GM21825 (cell line): Measurements from ENCODE around the gene PHLDB2.

Experiments used
- ATAC-seq: cut with Tn5 transposase; IDR thresholded peaks from one replicate; pipeline ENCODE4 v1.9.1; 2021; ENCODE audit warnings: mild to moderate bottlenecking, moderate library complexity; ENCODE audit not compliant: unreplicated experiment

PHLDB2 gene

DNA sequence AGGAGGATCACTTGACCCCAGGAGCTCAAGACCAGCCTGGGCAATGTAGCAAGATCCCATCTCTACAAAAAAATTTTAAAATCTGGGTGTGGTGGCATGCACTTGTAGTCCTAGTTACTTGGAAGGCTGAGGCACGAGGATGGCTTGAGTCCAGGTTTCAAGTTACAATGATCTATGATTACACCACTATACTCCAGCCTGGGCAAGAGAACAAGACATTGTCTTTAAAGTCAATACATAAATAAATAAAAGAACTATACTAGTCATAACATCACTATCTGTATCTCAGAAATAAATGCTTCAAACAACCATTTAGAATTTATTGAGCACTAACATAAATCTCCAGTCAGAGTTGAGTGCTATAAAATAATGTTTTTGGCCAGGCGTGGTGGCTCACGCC, 8.5 kb upstream of the PHLDB2 start:
- no peak for ATAC-seq

GRCh38 chr3:111851511-111851954, 7.5 kb upstream of the PHLDB2 start:
- no peak for ATAC-seq

GRCh38 chr3:111852540-111852939, 6.5 kb upstream of the PHLDB2 start:
- no peak for ATAC-seq

DNA sequence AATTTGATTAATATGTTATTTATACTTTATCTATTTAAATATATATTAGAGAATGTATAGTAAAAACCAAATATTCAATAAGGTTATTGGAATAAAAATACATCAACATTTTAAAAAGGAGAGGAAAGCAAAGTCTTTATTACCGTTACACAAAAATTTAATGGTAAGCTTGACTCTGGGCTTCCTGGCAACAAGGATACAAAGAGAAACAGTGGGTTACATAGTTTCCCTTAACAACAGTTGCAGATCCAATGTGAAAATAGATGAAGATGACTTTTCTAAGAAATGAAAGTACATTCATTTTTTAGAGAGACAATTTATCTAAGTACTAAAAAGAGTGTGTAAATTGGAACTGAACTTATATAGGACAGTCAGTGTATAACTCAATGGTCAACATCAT, 6.0 kb upstream of the PHLDB2 start:
- no peak for ATAC-seq

- no peak for ATAC-seq
Measured at GRCh38 chr3:111854990-111855389, 4.1 kb upstream of the PHLDB2 start.

DNA sequence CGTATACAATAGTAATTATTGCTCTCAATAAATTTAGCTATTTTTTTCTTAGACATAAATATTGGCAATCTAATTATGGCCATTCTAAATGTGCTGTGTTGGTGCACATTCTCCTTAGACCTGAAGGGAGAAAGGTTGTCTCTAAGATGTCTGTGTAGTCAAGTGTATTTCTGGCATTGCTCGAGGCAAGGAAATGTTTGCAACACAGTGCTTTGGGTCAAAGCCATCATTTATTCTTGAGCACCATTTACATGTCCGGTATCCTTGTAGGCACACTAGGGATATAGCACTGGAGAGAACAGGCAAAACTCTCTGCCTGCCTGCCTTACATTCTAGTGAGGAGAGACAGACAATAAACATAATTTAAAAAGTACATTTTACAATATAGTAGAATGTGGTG, 2.6 kb upstream of the PHLDB2 start:
- ATAC-seq = no peak

- ATAC-seq = no peak
Measured at GRCh38 chr3:111857474-111857873, 1.6 kb upstream of the PHLDB2 start.

DNA sequence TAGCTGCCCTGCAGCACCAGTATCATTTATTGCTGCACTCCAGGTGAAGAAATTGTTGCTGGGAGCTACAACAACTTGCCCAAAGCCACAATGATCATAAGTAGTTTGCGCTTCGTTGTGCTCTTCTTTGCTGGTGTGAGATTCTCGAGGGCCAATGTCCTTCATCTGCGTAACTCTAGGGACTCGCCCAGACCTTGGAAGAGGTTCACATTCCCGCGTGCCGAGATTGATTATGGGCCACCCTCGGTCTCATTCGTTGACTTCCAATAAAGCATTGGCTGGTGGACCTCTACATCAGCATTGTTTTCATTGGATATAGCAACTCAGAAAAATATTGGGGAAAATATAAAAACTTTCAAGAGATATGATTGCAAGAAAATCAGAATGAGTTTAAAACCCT, 423 bp upstream of the PHLDB2 start:
- ATAC-seq = no peak

DNA sequence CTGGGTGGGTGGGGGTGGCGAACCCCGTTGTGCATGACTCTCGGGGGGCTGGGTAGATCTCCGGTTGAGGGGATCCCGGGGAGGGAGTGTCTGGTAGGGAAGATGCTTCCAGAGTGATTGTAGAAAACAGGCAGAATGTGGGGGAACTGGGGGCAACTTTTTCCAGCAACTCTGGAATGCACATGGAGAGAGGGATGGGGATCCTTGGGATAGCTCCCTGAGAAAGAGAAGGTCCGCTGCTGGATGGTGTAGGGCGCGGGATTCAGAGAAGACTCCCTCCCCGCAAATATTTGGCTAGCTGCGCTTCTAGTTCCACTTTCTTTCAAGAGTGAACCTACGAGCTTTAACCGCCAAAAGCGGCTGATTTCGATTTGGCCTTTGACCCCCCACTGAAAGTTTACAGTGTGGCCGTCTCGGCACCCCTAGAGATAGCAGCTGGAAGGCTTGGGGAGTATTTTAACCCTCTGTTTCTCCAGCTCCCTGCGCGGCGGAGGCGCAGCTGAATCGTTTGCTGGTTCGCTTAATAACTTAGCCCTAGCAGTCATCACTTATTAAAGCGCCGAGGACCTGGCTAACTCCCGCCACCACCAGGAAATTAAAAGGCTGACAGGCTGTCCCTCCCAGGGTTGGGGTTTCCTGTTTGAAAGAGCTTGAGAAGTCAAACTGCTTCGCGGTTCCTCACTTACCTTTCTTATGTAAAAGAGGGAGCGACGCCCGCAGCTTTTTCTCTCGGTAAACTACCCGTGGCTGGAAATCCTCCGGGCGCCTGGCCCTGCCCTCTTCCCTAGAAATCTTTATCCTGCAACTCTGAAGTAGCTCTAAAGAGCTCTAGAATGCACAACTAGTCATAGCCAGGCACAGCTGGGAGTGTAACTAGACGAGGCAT, 1.2 kb downstream of the PHLDB2 start:
- ATAC-seq = peak; percentile 97

GRCh38 chr3:111861391-111861790, 2.3 kb downstream of the PHLDB2 start:
- no peak for ATAC-seq

- ATAC-seq = no peak
Measured at GRCh38 chr3:111862415-111862814, 3.4 kb downstream of the PHLDB2 start.

GRCh38 chr3:111862974-111863373, 3.9 kb downstream of the PHLDB2 start:
- no peak for ATAC-seq

GRCh38 chr3:111863942-111864694, 5.1 kb downstream of the PHLDB2 start:
- no peak for ATAC-seq

- ATAC-seq = no peak
Measured at GRCh38 chr3:111864821-111865656, 6.0 kb downstream of the PHLDB2 start.

DNA sequence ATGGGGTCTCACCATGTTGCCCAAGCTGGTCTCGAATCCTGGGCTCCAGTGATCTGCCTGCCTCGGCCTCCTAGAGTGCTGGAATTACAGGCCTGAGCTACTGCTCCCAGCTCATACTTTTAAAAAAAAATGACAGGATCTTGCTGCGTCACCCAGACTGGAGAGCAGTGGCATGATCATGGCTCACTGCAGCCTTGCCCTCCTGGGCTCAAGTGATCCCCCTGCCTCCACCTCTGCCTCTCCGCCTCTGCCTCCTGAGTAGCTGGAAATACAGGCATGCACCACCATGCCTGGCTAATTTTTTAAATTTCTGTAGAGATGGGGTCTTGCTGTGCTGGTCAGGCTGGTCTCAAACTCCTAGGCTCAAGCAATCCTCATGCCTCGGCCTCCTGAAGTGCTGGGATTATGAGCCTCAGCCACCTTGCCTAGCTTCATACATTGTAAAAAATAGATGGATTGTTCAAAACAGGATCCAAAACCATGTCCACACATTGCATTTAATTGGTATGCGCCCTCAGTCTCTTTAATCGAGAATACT, 8.9 kb downstream of the PHLDB2 start:
- ATAC-seq = no peak

GRCh38 chr3:111870620-111871019, 11.6 kb downstream of the PHLDB2 start:
- no peak for ATAC-seq

DNA sequence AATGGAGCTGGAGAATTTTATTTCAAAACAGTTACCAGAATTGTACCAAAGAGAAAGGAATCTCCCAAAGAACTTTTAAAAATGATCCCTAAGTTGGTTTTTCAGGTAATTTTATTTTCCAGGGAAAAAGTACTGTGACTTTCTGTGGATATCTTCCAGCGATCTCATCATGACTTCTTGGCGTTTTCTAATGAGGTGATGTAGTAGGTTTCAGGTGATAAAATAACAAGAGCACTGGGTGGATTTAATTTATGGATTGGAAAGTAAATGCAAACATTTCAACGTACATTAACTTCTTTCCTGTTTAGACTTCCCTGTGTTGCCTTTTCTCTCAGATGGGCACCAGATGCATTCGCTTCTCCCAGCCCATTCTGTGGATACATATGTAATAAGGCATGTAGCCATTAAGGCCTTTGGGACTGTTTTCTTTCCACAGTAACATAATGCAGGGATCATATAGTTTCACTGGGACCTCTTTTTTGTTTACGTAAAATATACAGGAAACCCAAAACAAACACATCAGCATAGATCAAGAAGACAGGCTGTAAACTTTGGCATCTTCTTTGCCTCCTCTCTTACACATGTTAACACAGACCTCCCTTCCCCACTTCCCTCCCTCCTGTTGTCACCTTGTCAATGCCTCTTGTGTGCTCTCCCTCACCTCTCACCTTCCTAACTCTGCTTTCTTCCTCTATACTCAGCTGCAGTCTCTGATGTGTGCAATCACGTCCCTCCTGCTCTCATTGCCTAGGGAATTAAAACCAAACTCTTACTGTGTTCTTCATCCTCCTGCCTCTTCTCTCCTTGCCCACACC, 13.0 kb downstream of the PHLDB2 start:
- no peak for ATAC-seq

- no peak for ATAC-seq
Measured at GRCh38 chr3:111872979-111873378, 13.9 kb downstream of the PHLDB2 start.

DNA sequence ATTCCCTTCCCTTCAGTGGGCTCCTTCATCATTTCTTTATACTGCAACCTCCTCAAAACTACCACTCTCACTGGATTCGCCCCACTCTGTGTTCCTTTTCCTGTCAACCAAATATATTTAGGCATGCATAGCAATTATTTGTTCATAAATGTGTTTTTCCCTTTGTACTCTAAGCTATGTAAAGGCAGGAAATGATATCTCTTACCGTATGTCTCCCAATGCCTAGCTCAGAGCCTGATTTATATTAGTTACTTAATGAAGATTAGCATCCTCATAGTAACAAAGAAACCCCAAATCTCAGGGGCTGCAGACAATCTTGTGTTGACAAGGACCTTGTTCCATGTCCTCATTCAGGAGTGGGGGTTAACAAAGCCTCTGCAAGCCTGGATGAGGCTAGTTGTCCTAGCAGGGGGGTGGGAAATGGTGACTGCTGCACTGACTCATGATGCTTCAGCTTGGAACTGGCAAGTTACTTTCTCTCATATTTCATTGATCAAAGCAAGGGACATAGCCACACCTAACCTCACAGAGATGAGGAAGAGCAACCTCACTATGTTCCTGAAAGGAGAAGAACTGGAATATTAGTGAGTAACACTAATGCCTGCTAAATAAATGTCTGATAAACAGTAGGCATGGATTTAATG, 15.2 kb downstream of the PHLDB2 start:
- ATAC-seq = no peak

DNA sequence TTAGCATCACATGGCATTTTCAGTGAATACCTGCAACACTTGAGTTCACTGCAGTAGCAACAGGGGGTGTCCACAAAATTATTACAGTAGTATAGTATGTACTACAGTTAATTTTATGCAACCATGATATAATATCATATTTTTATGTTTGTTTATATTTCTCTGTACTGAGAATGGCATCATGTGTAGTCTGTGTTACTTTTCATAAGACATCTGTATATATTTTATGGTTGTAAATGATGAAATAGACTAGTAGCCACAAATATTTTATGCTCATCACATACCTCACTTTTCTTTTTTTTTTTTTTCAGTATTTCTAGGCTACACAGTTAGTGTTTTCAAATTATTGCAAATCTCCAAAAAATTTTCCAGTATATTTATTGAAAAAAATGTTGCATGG, 22.4 kb downstream of the PHLDB2 start:
- ATAC-seq = no peak
